Stromal cell of bone marrow (primary cell): Measurements from ENCODE around the gene GFRAL.
"Not testable (repeated sequence)": the region's sequence is repeated elsewhere in the genome, so short reads cannot be mapped to it uniquely, and the experiment has no call there.

Experiments used
- DNase-seq: peaks from one replicate; pipeline ENCODE4 v3.0.0-alpha.2; 2012; ENCODE audit warnings: low read depth

Gene GFRAL

GRCh38 chr6:55327169-55327568 is at the start of gene GFRAL:
Gene GFRAL, plus strand, starts transcription at chr6:55327469. Its CDS starts 86 bp downstream, at chr6:55327555.
- no peak for DNase-seq

- no peak for DNase-seq
Measured at GRCh38 chr6:55277646-55278045, 49.6 kb upstream of the GFRAL start.

GRCh38 chr6:55281215-55281614 is 46.1 kb upstream of the GFRAL start:
- DNase-seq: no peak

GRCh38 chr6:55282115-55282514 is 45.2 kb upstream of the GFRAL start:
- no peak for DNase-seq

- DNase-seq: no peak
Measured at GRCh38 chr6:55286824-55287223, 40.4 kb upstream of the GFRAL start.

GRCh38 chr6:55290736-55291135 is 36.5 kb upstream of the GFRAL start:
- DNase-seq: no peak

GRCh38 chr6:55293116-55293515 is 34.2 kb upstream of the GFRAL start:
- peak; percentile 4 for DNase-seq

- DNase-seq: not testable (repeated sequence)
Measured at GRCh38 chr6:55297214-55297613, 30.1 kb upstream of the GFRAL start.

GRCh38 chr6:55299286-55299985 is 27.8 kb upstream of the GFRAL start:
- no peak for DNase-seq

GRCh38 chr6:55304747-55305146 is 22.5 kb upstream of the GFRAL start:
- no peak for DNase-seq

GRCh38 chr6:55319961-55320695 is 7.1 kb upstream of the GFRAL start:
- no peak for DNase-seq

GRCh38 chr6:55320696-55321086 is 6.6 kb upstream of the GFRAL start:
- no peak for DNase-seq

- no peak for DNase-seq
Measured at GRCh38 chr6:55377150-55377549, 49.9 kb downstream of the GFRAL start.

GRCh38 chr6:55379471-55379870 is 52.2 kb downstream of the GFRAL start:
- DNase-seq: no peak

GRCh38 chr6:55379895-55380294 is 52.6 kb downstream of the GFRAL start:
- no peak for DNase-seq

GRCh38 chr6:55388211-55388610 is 60.9 kb downstream of the GFRAL start:
- DNase-seq: no peak

GRCh38 chr6:55395871-55396270 is 68.6 kb downstream of the GFRAL start:
- DNase-seq: no peak

- no peak for DNase-seq
Measured at GRCh38 chr6:55397986-55398385, 70.7 kb downstream of the GFRAL start.

- DNase-seq: no peak
Measured at GRCh38 chr6:55399351-55399750, 72.1 kb downstream of the GFRAL start.

GRCh38 chr6:55405474-55406235 is 78.4 kb downstream of the GFRAL start:
- no peak for DNase-seq

GRCh38 chr6:55410674-55411073 is 83.4 kb downstream of the GFRAL start:
- no peak for DNase-seq

GRCh38 chr6:55423933-55424332 is 96.7 kb downstream of the GFRAL start:
- DNase-seq: no peak
